Measurements from ENCODE around the gene STX10.

- no peak for TF ChIP-seq CTCF (IDR thresholded peaks at IDR 0.05; ENCODE audit: poor library complexity)
- TF ChIP-seq EZH2 (IDR thresholded peaks at IDR 0.05; ENCODE audit: borderline replicate concordance): no peak
These were observed 10.4 kb downstream of the STX10 start for GRCh38 chr19:13139633-13140311.

Data from hepatocyte (in vitro differentiated cells).